ENCODE data around the gene MIPOL1.
"Not testable (repeated sequence)": the region's sequence is repeated elsewhere in the genome, so short reads cannot be mapped to it uniquely, and the experiment has no call there.

MIPOL1 gene

GRCh38 chr14:37232907-37233481, 35.3 kb downstream of the MIPOL1 start:
- peak; percentile 61 for DNase-seq (ENCODE audit: low spot score)

DNA sequence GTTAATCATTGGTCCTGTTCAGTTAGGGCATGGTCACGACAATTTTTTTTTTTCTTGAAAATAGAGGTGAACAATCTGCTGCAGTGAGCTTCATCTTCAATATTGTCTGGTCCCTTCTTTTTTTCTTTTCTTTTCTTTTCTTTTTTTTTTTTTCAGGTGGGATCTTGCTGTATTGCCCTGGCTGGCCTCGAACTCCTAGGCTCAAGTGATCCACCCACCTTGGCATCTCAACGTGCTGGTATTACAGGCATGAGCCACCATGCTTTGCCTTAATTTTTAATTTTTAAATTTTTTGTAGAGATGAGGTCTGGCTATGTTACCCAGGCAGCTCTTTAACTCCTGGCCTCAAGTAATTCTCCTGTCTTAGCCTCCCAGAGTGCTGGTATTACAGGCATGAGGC, 36.5 kb downstream of the MIPOL1 start:
- no peak for DNase-seq (ENCODE audit: low spot score)

- not testable (repeated sequence) for DNase-seq (ENCODE audit: low spot score)
Observed at GRCh38 chr14:37236044-37236443, 38.3 kb downstream of the MIPOL1 start.

DNA sequence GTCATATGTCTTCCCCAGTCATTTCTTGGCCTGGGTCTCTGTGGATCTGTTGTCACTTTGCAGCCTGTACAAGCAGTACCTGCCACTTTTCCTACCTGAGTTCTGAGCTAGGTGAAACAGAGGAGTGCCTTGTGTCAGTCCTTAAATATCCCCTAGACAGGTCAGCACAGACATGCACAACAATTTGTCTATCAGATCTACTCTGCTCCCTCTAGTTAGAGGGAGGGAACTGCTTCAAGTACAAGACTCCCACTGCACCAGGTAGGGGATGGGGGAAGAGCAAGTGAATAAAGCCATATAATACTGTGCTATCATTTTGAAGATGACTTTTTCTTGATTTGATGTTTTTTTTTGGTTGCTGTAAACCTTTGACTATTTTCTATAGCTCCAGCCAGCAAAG, 39.4 kb downstream of the MIPOL1 start:
- no peak for DNase-seq (ENCODE audit: low spot score)

- no peak for DNase-seq (ENCODE audit: low spot score)
Observed at GRCh38 chr14:37237735-37238200, 40.0 kb downstream of the MIPOL1 start.

- no peak for DNase-seq (ENCODE audit: low spot score)
Observed at GRCh38 chr14:37241198-37241597, 43.5 kb downstream of the MIPOL1 start.

DNA sequence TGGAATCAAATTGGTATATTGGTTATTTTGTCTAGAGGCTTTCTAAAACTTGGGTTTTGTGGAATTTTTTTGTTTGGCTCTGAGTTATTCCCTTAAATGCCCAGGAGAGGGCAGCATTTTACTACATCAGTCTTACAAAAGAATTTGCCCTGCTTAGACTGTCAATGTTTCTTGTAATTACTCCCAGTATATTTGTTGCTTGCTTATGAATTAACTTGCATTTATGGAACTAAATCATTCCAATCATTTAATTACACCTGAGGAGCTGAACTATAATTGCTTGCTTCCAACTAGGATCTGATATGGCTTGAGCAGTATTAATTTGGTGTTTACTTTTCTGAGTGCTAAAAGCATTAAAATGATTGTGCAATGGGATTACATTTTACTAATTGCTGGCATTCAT, 48.7 kb downstream of the MIPOL1 start:
- peak; percentile 54 for DNase-seq (ENCODE audit: low spot score)

- no peak for DNase-seq (ENCODE audit: low spot score)
Observed at GRCh38 chr14:37247791-37248461, 50.2 kb downstream of the MIPOL1 start.

DNA sequence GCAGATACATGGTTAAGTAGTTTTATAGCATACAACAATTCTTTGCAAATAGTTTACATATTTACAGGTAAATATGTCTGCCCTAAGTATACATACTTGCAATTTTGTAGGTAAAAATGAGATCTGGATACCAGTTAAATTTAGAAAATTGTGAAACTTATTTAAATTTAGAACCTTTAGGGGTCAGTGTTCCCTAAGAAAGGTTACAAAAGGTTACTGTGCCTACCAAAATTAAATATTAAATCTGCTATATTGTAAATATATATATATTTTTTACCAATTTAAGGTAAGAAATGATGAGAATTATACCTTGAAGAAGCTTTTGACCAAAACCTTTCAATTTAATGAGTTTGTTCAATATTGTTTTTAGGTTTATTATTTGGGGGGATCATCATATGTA, 54.0 kb downstream of the MIPOL1 start:
- DNase-seq (ENCODE audit: low spot score), result no peak

DNA sequence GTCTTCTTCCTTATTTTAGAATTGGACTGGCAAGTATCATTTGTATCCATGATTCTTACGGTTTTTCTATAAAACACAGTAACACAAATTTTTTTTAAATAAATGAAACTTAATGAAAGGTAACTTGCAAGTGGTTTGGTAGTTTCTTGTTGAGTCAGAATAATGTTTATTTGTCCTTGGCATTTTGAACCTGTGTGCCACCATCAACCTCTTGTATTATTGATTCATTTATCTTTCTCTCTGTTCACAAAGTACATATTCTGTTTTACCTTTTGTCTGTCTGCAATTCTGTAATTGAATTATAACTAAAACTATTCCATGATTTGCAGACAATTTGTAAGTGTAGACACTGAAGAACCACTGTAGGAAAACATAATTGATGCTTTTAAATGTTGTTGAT, 54.7 kb downstream of the MIPOL1 start:
- no peak for DNase-seq (ENCODE audit: low spot score)

- no peak for DNase-seq (ENCODE audit: low spot score)
Observed at GRCh38 chr14:37253905-37254304, 56.2 kb downstream of the MIPOL1 start.

- no peak for DNase-seq (ENCODE audit: low spot score)
Observed at GRCh38 chr14:37254411-37254947, 56.7 kb downstream of the MIPOL1 start.

DNA sequence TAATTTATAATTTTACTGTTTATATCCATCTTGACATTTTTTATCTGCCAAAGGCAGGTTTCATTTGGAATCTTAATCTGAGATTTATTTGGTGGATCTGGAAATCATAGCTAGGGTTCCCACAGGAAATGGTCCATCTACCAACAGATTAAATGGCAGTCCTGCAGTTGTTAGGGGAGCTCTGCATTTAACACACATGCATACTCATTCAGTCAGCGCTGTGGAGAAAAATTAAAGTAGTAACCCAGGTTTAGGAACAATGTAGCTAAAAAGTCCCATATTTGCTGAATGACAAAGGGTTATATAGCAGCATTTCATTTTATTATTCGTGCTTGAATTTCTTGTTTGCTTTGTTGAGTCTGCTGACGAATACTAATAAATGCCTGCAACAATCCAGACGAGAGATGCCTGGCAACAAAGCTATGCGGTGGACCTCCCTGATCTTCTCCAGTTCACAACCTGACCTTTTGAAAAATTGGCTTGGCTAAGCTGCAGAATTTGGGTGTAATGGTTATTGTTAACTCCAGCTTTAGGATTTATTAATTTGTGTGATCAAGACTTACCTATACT, 59.8 kb downstream of the MIPOL1 start:
- DNase-seq (ENCODE audit: low spot score), result no peak

DNA sequence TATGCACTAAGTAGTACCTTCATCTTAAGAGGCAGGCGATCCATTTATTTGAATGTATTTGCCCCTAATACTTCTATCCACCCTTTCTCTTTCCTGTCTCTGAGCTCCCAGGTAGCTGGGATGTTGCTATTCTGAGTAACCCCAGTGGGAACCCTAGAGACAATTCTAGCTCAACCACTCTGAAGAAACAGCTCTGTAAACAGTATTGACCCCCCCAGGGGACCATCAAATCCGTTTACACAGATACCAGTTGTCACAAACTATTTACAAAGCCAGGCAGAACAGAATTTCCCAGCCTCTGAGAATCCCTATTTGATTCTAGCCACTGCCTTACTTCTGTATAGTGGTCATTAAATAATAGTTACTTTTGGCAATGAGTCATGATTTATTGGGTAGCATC, 64.9 kb downstream of the MIPOL1 start:
- DNase-seq (ENCODE audit: low spot score), result no peak

DNA sequence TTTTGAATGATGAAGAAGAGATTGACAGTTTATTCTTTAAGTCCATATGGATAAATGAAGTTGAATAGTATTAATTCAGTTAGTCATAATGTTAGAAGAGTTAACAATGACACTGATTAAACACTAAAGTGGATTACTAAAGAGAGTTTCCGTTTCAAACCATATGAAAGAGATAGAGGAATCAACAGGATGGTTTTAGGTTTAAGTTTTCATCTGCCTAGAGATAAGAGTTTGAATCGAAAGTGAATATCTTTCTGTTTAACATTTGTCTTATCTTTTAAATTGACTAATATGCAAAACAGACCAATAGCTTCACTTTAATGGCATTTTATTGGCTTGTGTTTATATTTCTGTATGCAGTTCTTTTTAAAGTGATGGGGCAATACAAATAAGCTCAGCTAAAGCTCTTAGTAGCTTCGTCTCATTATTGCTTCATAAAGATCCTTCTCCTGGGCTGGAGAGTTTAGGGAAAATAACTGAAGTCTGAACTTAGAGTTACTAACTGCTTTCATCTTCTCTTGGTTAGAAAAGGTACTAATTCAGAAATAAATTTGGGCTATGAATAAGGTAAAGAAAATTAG, 66.0 kb downstream of the MIPOL1 start:
- no peak for DNase-seq (ENCODE audit: low spot score)

- no peak for DNase-seq (ENCODE audit: low spot score)
Observed at GRCh38 chr14:37268788-37269187, 71.1 kb downstream of the MIPOL1 start.

DNA sequence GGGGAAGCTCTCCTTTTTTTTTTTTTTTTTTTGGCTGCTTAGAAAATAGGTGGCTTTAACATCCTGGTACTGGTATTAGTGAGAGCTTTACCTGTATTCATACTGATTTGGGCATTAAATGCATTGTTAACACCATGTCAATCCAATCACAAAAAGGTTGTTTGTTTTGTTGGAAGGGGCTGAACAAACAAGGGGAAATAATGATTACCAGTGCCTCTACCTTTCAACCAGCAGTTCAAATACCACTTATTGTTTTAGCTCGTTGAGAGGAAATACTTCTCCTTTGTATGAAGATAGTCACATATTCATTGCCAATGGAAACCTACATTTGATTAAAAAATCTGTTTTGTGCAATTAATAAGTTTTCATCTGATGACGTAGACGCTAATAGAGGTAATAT, 72.9 kb downstream of the MIPOL1 start:
- no peak for DNase-seq (ENCODE audit: low spot score)

DNA sequence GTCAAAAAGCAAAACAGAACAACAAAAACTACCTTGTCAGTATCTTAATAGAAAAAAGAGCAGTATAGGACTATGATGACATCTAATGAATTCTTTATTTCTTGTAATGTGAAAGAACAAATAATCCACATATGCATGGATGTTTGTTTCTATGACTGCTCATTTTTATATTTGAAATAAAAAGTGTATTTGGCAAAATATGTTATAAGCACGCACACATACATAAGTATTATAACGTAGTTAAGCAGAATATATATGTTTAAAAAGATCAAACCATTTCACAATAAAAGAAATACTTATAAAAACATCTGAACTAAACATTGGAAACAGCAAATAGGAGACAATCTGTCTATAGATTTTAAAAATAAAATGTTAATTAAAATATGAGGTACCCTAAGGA, 74.8 kb downstream of the MIPOL1 start:
- no peak for DNase-seq (ENCODE audit: low spot score)

DNA sequence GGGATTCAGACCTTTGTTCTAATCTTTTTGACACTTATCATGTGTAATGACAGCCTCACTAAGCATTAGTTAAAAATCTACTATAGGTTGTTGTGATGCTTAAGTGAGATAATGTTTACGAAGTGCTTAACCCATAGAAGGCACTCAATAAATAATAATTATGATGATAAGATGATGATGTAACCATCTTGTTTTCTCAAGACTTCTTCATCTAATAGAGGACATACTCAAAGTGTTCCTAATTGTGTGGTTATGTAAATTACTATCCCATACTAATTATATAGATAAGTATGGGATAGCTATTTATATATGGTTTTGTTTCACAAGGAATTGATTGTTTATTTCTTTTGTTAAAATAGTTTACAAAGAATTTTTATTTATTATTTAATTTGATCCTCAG, 76.9 kb downstream of the MIPOL1 start:
- DNase-seq (ENCODE audit: low spot score), result no peak

- no peak for DNase-seq (ENCODE audit: low spot score)
Observed at GRCh38 chr14:37275963-37276362, 78.2 kb downstream of the MIPOL1 start.

DNA sequence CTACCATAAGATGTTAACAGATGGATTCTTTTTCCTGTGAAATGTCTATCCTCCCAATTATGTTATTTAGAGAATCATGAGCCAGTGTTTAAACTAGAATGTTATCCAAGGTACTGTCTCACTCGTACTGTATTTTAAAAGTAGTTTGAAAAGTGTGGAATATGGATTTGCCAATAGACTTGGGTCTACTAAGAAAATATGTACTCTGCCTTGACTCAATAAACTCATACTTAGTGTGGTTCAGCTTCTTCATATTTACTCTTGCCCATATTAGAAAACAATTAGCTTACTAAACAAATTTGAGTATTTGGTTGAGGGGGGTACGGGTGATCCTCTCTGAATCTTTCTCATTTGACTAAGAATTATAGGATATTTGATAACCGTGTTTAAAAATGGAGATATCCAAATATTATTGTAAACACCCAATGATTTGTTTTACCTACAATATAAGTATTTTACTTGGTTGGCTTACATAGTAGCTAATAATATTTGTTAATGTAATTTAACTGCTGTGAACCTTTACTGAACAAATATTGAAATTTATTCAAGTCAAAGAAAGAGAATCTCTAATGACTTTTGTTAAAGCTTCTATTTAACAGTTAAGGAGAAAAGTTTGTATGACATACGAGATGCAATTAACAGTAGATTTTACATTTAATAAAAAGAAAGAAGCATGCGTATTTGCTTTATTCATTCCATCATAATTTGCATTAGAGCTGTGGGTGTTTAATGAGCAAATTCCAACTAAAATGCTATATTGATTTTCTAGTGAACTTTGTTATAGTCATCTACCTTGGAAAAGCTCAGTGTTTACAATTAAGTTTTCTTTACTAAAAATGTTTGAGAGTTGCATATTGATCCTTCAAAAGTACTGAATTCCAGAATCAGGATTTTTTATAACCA, 81.2 kb downstream of the MIPOL1 start:
- DNase-seq (ENCODE audit: low spot score), result no peak

DNA sequence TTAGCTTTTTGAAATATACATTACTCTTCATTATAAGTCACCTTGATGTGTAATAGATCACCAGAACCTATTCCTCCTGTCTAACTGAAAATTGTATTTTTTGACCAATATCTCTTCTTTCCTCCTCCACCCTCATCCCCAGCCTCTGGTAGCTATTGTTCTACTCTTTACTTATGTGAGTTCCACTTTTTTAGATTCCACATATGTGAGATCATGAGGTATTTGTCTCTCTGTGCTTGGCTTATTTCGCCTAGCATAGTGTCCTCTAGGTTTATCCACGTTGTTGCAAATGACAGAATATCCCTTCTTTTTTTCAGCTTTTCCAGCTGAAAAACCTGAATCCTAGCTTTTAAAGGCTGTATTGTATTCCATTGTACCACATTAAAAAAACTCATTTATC, 82.1 kb downstream of the MIPOL1 start:
- no peak for DNase-seq (ENCODE audit: low spot score)
